ENCODE measurements around the gene MARCKSL1.
A peak's percentile ranks its signal among the peaks of the same experiment; 100 is the strongest.

Gene MARCKSL1

DNA sequence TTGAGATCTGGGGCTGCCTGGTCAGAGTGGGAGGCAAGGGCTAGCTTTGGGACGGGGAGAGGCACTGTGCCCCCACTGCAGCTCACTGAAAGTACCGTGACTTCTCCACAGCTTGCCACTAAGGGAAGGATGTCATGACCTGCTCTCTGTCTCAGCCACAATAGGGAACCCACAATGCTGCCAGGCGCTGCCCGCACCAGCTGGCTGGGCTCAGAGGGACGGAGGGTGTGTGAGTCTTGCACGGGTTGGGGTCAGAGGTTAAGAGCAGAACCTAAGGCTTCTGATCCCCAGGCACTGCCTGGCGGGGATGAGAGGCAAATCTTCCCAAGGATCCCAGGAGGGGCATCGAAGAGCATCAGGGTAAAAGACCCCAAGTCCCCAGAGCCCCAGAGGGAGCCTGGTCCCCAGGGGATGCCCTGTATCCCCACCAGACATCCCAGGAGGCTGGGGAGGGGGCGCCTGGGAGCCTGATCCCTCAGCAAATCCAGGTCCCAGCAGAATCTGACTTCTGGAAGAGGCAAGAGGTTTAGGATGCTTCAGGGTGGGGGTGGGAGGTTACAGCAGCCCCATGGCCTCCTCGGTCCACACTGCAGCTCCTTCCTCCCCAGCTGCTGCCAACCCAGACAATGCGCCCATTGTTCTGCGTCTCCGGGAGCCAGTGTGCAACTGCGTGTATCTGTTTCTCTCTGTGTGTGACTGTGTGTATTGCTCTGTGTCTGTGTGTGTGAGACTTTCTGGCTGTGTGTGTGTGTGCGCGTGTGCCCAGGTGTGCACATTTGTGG lies 2.0 kb upstream of the MARCKSL1 start:
- no peak for TF ChIP-seq CTCF (IDR thresholded peaks at IDR 0.05; ENCODE audit: insufficient read depth, low read depth, low read length, missing control alignments)
- DNase-seq (ENCODE audit: low read depth) = no peak
- H3K4me3 ChIP-seq (ENCODE audit: low read length) = no peak overlapping the region

GRCh38 chr1:32336963-32337675 lies 1.1 kb upstream of the MARCKSL1 start:
- H3K4me3 ChIP-seq (ENCODE audit: low read length) = no peak overlapping the region

GRCh38 chr1:32336591-32336932 lies 529 bp upstream of the MARCKSL1 start:
- DNase-seq (ENCODE audit: low read depth) = no peak
- H3K4me3 ChIP-seq (ENCODE audit: low read length) = no peak overlapping the region

More at GRCh38 chr1:32336963-32337675, 1.1 kb upstream of the MARCKSL1 start:
- no peak for TF ChIP-seq CTCF (IDR thresholded peaks at IDR 0.05; ENCODE audit: insufficient read depth, low read depth, low read length, missing control alignments)
- peak; percentile 46 for DNase-seq (ENCODE audit: low read depth)

DNA sequence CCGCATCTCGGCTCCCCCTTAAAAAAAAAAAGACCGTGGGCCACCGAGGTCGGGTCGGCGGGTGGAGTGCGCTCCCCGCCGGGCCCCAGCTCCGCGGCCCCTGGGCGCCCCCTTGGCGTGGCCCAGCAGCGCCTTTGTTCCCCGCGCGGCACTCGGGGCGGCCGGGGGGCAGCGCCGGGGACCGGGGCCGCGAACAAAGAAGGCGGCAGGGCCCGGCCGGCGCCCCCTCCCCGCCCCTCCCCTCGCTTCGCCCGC lies 571 bp downstream of the MARCKSL1 start:
- peak overlapping the region; percentile 47 for H3K4me3 ChIP-seq (ENCODE audit: low read length)
- no peak for DNase-seq (ENCODE audit: low read depth)
- no peak for TF ChIP-seq CTCF (IDR thresholded peaks at IDR 0.05; ENCODE audit: insufficient read depth, low read depth, low read length, missing control alignments)

More at GRCh38 chr1:32336591-32336932, 529 bp upstream of the MARCKSL1 start:
- TF ChIP-seq CTCF (IDR thresholded peaks at IDR 0.05; ENCODE audit: insufficient read depth, low read depth, low read length, missing control alignments) = no peak

DNA sequence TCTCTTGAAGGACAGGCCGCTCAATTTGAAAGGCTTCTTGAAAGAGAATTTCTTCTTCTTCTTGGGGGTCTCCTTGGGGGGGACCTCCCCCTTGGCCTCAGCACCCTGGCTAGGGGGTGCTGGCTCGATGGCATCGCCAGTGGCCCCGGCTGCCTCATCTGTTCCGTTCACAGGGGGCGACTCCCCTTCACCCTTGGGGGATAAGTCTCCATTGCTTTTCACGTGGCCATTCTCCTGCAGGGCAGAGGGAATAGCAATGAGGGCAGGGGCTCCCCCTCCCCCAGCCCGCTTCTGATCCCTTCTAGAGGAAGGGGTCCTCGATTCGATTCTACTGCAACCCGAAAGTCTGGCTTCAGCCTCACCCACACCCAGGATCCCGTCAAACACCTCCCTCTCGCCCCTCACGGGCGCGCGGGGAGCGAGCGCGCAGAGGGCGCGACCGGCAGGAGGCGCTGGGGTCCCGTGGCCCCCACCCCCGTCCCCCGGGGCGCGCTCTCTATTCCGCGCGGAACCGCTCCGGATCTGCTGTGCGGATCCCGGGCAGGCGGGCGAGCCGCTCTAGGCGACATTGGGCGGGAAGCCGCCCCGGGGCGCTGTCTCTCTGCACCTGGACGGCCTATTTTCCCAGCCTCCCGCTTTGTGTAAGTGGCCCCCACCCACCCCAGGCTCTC lies 1.0 kb downstream of the MARCKSL1 start:
- DNase-seq (ENCODE audit: low read depth) = peak; percentile 35
- peak; percentile 36 for TF ChIP-seq CTCF (IDR thresholded peaks at IDR 0.05; ENCODE audit: insufficient read depth, low read depth, low read length, missing control alignments)
- H3K4me3 ChIP-seq (ENCODE audit: low read length) = peak overlapping the region; percentile 47

DNA sequence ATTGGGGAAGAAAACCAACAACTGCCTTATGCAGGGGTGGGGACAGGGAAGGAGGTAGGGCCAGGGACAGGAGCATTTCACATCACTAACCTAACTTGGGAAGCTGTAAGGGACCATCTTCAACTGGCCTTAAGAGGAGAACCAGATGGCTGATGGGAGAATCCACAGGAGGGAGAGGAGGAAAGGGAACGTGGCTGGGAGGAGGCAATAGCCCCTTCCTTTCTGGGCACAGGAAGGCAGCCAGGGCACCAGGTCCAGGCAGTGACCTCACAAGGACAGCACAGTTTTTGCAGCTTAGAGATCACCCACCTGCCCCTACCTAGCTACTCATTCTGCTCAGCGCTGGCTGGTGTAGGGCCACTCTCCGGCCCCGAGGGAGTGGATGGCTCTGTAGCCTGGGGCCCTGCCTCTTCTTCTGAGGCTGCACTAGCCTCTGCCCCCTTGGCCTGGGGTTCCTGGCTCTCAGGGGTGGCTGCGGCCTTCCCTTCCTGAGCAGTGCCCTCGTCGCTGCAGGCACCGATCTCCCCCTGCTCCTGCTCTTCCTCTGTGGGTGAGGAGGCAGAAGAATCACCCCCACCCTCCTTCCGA lies 1.7 kb downstream of the MARCKSL1 start:
- DNase-seq (ENCODE audit: low read depth) = no peak
- TF ChIP-seq CTCF (IDR thresholded peaks at IDR 0.05; ENCODE audit: insufficient read depth, low read depth, low read length, missing control alignments) = no peak
- H3K4me3 ChIP-seq (ENCODE audit: low read length) = no peak overlapping the region
